Measurements from ENCODE around the gene HIVEP1.
"Not testable (repeated sequence)": the region's sequence is repeated elsewhere in the genome, so short reads cannot be mapped to it uniquely, and the experiment has no call there.

The HIVEP1 gene

DNA sequence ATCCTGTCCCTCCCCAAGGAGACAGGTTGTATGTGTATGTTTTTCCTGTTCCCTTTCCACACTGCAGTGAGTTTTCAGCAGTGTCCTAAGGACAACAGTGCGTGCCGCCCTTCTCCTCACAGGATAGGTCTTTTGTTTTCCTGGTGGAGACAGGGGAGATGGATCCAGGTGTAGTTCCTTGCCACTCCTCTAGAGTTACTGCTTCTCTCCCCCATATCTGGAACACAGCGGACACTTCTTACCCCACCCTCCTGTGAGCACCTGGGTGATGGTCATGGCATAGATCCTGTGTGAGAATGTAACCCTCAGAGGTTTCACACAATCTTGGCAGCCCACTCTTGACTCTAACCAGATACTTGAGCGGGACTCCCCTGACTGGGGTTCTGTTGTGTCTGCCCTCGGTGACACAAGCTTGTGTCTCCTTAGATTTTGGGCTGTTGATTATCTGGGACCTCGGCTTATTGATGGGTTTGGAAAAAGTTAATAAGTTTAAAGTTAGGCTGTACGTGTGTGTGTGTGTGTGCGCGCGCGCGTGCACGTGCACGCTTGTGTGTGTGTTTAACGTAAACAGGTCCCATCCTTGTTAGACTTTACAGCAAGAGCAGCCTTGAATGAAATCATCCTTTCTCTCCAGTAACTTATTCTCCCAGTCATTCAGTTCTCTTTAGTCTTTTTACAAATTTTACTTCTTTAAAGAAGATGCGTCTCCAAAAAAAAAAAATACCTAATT lies 146.7 kb downstream of the HIVEP1 start:
- no peak for DNase-seq (ENCODE audit: low read depth)

DNA sequence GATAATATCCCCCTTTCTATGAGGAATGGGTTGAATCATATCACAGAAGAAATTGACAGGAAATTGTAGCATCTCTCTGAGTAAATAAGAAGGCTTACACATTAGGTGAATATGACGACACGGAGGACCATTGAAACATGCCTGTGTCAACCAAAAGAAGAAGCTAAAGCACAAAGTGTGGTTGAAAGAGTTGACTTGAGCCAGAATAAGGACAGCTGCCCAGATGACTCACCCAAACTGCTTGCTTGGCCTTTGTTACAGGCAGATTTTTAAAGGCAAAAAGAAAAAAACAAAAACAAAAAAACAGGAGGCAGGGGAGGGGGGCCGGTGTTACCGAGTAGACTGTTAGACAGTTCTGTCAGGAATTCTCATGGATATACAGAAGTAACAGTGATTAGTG lies 148.2 kb downstream of the HIVEP1 start:
- DNase-seq (ENCODE audit: low read depth): no peak

DNA sequence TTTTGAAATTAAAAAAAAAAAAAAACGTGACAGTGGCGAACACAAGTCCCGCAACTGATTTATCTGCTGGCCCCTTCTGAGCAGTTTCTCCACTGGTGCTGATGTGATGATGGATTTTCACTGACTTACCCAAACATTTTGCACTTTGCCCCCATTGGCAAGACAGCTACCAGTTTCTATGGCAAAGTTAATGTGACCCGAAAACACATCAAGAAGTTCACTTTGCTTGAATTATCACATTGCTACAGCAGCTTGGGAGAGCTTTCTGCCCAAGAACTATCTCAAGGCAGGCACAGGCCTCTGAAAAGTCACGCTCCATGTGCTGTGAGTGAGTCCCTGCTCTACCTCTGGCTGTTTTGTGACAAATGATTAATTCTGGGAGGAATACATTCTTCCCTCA lies 150.1 kb downstream of the HIVEP1 start:
- no peak for DNase-seq (ENCODE audit: low read depth)

DNA sequence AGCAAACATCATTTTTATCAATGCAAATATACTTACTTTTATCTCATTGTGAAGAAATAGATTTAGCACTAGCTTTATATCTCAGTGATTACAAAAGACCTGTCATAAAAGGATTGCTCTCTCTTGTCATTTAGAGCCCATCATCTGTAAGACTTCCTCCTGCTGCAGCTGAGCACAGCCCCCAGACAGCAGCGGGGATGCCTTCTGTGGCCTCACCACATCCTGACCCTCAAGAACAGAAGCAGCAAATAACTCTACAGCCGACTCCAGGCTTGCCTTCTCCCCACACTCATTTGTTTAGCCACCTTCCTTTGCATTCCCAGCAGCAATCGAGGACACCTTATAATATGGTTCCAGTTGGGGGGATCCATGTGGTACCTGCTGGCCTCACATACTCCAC lies 151.0 kb downstream of the HIVEP1 start:
- peak; percentile 11 for DNase-seq (ENCODE audit: low read depth)

DNA sequence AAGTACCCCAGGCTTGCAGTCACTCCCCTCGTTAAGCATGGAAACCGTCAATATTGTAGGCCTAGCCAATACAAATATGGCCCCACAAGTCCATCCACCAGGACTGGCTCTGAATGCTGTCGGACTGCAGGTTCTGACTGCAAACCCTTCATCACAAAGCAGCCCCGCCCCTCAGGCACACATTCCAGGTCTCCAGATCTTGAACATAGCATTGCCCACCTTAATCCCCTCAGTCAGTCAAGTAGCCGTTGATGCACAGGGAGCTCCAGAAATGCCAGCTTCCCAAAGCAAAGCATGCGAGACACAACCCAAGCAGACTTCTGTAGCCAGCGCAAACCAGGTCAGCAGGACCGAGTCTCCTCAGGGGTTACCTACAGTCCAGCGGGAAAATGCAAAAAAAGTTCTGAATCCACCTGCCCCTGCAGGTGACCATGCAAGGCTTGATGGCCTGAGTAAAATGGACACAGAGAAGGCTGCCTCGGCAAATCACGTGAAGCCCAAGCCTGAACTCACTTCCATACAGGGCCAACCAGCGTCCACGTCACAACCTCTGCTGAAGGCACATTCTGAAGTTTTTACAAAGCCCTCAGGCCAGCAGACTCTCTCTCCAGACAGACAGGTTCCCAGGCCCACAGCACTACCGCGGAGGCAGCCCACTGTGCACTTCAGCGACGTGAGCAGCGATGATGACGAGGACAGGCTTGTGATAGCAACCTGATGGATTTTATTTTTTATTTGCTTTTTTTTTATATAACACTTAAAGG lies 151.8 kb downstream of the HIVEP1 start:
- no peak for DNase-seq (ENCODE audit: low read depth)

DNA sequence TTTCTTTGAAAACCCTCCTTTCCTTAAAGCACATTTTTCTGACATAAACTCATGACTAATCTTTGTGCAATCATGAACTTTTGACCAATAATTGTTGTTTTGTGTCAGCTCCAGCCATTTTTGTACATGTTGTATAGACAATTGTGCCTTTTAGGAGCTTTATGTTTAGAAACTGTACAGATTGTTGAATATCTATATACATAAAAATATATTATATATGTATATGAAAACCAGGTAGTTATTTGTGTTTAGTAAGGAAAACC lies 152.3 kb downstream of the HIVEP1 start:
- no peak for DNase-seq (ENCODE audit: low read depth)

DNA sequence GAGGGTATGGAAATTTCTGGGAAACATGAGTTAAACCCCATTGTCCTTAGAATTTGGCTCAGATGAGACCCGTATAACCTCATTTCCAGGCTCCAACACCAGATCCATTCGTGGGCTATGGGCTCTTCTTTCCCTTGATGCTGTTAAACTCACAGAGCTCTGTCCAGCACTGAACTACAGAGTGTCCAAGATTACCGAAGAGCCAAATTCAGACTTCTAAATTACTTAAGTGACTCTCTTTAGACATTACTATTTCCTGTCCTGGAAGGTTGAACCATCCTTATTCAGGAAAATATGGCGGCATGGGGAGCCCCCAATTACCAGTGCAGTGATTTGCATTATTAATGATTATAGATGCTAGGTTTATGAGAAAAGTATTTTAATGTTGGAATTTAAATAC lies 153.2 kb downstream of the HIVEP1 start:
- no peak for DNase-seq (ENCODE audit: low read depth)

DNA sequence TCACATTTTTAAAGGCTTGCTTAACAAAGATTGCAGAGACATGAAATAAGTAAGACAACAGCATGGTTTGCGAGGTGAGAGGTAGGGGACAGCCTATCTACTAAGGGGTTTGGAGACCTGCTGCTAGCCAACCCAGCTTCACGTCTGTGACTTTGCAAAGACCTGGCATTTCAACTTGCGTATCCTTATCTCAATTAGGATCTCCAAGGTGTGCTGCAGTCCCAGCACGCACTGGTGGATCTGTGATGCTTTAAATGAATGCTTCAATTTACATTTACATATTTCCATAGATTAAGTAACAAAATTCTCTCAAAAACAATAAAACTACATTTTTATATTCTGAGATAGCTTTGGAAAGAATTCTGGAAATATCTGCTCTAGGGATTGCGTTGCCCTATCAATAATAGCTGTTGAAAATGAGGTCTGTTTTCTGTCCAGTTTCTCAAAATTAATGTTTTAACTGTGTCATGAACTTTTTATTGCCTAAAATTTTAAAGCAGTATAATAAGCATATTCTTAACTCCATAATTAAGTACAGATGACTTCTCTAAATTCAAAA lies 153.7 kb downstream of the HIVEP1 start:
- no peak for DNase-seq (ENCODE audit: low read depth)

DNA sequence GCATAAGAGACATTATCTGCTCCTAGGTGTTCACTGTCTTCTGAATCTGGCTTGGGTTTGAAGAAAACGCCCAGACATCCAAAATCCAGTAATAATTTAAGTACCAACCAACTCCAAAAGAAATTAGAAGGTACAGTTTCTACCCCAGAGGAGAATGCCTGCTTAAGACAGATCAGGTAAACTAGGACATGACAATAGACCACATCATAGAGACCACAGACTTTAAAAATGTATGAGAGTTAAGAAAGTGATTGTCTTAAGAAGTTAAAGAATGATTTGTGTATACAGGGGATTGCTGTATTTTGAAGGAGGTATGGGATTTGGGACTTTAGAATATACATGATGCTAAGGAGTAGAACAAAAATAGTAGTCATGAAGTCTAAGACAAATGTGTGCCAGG lies 157.3 kb downstream of the HIVEP1 start:
- DNase-seq (ENCODE audit: low read depth): no peak

DNA sequence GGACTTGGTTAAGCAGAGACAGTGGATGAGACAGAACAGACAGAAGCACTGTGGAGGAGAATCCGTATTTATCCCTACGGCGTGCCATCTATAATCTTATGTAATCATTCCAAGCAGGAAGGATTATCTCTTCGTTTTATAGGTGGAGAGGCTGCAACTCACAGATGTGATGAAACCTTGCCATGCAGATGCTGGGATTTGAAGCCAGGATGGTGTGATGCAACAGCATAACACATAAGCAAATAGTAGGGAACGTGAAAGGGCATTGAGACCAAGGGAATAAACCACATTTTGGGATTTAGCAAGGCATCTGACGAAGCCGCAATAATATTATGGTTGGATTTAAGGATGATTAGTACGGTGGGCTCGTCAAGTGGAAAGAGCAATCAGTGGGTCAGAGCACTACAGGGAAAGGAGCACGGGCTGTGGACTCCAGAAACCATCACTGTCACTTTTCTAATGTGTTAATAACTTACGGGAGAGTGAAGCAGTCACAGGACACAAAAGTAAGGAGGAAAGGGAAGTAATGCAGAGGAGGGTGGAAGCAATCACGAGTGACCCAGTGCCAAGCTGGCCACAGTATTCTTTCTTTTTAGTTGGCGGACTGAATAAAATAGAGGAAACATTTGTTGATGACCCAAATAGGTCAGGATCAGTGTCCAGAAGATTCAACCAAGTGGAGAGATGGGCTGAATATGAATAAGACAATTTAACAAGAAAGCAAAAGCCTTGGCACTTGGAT lies 158.4 kb downstream of the HIVEP1 start:
- DNase-seq (ENCODE audit: low read depth): no peak

DNA sequence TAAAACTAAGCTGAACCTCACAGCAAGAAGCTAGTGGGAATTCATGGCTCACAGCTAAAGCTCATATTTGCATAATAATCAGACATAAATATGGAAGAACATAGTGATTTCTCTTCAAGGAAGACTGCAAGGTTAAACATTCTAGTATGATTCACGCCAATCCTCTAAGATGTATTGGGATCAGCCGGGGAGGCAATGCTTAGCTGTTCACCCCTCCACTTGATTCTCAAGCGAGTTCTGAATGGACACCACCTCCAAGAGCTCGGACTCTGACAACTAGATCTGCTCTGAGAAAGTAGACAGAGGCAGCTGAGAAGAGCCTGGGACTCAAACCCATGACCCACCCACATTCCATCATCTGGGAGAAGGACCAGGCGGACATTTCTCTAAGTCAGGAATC lies 159.6 kb downstream of the HIVEP1 start:
- no peak for DNase-seq (ENCODE audit: low read depth)

DNA sequence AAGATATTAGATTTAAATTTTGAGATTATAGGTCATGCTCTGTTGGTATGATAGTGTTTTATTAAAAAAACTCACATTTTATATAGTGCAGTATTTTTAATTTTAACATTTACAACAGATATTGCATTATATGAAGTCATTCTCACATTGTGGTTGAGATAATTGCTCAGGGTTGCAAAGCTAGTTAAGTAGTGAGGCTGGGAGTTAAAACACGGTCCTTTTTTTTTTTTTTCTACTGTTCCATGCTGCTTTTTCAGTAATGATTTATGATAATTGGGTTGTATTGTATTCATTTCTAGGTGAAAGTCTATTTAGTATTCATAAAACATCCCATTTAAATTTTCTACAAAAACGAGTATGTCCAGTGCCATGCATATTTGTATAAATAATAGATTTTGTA lies 160.5 kb downstream of the HIVEP1 start:
- DNase-seq (ENCODE audit: low read depth): no peak

DNA sequence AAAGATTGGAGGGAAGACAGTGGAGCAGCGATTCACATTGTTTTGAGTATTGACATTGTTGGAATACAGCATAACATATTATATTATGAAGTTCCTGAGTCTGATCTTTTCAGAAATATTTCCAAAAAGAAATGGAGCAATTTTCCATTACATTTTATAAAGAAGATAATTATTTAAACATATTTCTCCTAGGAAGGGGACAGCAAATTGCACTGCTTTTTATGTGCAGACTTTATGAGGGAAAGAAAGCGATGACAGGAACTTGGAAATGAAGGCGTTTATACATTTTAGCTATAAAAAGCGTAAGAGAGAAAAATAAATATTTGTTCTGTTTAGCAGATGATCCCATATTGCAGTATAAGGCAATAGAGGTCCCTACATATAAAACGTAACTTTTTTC lies 161.1 kb downstream of the HIVEP1 start:
- no peak for DNase-seq (ENCODE audit: low read depth)

DNA sequence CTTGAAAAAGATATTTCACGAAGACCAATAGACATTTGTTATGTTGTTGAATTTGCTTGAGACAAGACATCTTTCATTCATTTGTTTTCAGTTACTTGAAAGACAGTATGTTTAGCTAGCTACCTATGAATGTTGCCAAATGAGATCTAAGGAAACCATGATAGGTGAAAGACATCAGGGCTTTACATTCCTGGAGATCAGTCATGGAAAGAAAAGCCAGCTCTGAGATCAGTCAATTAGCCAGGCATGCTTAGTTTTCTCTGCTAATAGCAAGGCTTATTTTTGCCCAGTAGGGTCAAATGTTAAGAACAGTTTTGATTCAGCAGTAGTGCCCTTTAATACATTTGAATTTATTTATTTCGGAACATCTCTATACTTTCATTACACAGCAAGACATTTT lies 161.5 kb downstream of the HIVEP1 start:
- DNase-seq (ENCODE audit: low read depth): no peak

DNA sequence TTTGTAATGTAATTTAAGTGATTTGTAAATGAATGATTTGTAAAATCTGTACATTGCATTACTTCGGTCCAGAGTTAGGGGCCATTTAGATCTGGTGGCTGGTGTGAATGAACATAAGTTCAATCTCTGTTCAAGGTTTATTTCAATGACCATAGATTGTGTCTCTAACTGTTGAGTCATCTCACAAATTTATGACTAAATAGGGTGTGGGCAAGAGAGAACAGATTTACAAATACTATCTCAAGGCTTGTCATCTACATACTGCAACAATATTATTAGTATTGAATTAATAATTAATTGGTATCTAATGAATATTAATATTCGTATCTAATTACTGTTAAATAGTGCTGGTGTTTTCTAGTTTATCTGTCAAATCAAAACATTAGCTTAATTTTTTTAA lies 162.8 kb downstream of the HIVEP1 start:
- DNase-seq (ENCODE audit: low read depth): no peak

DNA sequence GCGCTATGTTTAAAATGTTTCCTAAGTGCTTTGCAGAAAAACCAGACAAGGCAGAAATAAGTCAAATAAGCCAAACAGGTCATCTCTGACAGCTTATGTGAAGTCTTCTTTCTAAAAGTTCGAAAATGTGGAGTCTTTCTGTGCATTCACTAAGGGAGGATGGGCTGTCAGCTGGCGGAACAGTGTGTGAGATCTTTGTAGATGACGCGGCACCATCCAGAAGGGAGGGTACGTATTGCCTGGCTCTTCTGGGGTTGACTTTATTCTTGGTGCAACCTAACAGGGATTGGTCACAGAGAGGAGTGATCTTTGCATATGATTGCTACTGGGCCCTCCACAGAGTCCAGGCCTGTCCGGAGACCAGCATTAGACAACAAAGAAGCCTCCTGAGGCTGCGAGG lies 163.5 kb downstream of the HIVEP1 start:
- DNase-seq (ENCODE audit: low read depth): no peak

DNA sequence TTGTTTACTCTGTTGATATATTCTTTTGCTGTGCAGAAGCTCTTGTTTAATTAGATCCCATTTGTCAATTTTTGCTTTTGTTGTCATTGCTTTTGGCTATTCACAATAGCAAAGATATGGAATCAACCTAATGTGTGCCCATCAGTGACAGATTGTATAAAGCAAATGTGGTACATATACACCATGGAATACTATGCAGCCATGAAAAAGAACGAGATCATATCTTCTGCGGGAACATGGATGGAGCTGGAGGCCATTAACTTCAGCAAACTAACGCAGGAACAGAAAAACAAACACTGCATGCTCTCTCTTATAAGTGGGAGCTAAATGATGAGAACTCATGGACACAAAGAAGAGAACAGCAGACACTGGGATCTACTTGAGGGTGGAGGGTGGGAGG lies 164.7 kb downstream of the HIVEP1 start:
- DNase-seq (ENCODE audit: low read depth): not testable (repeated sequence)

DNA sequence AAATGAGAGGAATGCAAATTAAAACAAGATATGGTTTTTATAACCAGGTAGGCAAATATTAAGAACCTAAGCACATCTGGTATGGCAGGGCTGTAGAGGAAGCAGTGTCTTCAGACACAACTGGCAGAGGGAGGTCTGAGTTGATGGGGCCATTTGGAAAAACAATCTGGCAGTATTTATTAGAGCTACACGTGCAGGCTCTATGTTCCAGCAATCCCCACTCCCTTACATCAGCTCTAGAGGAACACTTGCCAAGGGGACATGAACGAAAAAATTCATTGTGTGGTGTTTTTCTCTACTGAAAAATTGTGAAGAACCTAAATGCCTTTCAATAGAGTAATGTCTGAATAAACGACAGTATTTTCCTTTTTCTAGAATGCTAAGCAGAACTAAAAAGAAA lies 166.4 kb downstream of the HIVEP1 start:
- DNase-seq (ENCODE audit: low read depth): no peak

DNA sequence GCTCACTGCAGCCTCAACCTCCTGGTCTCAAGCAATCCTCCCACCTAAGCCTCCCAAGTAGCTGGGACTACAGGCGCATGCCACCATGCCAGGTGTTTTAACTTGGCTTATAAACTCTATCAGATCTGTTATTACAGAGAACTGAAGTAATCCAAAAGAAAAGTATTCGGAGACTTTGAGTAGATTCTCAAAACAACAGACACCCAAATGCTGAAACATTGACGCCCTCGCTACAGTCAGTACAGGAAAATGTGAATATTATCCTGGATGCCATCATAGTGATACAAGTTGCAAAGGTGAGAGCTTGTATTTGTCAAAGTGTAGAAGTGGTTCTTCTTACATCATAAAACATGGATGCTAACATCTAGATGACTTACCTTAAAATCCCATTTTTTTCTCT lies 169.4 kb downstream of the HIVEP1 start:
- DNase-seq (ENCODE audit: low read depth): no peak

DNA sequence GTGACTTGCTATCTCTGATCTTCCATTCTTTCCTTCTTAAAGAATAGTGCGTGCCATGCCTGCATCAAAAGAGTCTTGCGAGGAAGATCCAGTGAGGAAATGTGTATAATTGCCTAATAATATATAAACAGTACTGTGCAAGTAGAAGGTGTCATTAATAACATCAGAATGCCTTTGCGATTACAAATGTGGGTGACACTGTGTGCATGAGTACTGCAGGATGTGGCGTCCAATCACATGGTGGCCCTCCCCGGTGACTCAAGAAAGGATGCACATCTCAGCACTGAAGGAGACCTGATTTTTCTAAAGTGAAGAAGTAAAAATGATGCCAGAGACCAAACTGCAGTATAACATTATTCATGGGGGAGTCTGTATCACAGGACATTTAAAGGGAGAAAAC lies 170.6 kb downstream of the HIVEP1 start:
- DNase-seq (ENCODE audit: low read depth): no peak

DNA sequence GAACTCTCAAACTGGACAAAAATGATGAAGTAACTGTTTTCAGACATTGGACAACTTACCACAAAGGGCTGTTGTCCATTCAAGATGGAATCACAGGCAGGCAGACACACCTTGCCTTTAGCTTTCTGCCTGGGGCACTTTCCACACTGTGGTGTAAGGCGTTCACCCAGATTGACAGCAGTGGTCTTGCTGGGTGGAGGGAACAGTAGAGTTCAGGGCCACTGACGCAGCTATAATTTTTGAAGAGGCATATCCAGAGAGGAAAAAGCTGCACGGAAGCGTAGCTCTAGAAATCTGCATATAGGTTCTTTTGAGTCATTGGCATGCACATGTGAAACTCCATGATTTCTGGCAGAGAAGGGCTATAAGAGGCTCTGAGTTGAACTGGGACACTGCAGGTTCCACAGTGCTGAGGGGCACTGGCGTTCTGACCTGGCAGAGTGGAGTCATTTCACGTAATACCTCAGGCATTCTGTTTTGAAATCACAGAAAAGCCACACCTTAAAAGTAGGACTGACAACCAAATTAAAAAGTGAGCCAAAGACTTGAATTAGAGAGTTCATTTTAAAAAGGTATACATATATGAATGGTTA lies 173.1 kb downstream of the HIVEP1 start:
- no peak for DNase-seq (ENCODE audit: low read depth)

DNA sequence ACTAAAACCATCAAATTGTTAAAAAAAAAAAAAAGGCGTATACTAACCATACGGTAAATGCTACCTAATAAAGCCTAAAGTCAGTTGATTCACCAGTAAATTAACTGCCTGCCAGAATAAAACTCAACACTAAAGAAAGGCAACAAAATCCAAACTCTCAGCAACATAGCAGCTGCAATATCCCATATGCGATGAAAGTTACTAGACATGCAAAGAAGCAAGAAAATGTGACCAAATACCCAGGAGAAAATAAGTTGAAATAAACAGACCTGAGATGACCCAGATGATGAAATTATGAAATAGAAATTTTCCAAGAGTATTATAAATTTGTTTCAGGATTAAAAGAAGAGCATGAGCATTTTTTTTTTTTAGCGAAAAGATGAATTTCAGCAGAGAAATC lies 174.4 kb downstream of the HIVEP1 start:
- DNase-seq (ENCODE audit: low read depth): no peak

DNA sequence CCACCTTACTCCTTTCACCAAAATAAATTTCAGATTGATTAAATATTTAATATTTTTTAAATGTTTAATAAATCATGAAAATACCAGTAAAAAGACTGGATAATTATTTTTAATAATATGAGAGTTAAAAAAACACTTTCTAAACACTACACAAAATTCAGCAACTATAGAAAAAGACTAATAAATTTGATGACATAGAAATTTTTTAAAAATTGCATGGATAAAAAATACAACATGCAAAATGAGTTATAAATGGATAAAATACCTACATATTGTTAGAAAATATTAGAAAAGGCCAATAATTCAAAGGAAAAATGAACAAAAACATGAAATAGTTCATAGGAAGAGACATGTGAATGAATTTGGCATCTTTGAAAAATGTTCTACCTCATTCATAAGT lies 177.0 kb downstream of the HIVEP1 start:
- no peak for DNase-seq (ENCODE audit: low read depth)
